HG02973 (cell line): ENCODE measurements around the gene PPIE.
"Not testable (repeated sequence)": the region's sequence is repeated elsewhere in the genome, so short reads cannot be mapped to it uniquely, and the experiment has no call there.

Experiments
- ATAC-seq: cut with Tn5 transposase; IDR thresholded peaks from one replicate; pipeline ENCODE4 v1.9.1; 2021; ENCODE audit warnings: moderate library complexity; ENCODE audit not compliant: unreplicated experiment

Gene PPIE

GRCh38 chr1:39757501-39757900, 18.8 kb downstream of the PPIE start:
- no peak for ATAC-seq

GRCh38 chr1:39758556-39759435, 20.1 kb downstream of the PPIE start:
- no peak for ATAC-seq

- ATAC-seq: no peak
These were observed 20.7 kb downstream of the PPIE start for GRCh38 chr1:39759436-39759726.

GRCh38 chr1:39760074-39761008, 21.7 kb downstream of the PPIE start:
- ATAC-seq: no peak

- ATAC-seq: no peak
These were observed 22.3 kb downstream of the PPIE start for GRCh38 chr1:39761016-39761415.

- ATAC-seq: no peak
These were observed 23.0 kb downstream of the PPIE start for GRCh38 chr1:39761557-39762260.

GRCh38 chr1:39762550-39763540, 24.2 kb downstream of the PPIE start:
- ATAC-seq: no peak

GRCh38 chr1:39763619-39764374, 25.1 kb downstream of the PPIE start:
- not testable (repeated sequence) for ATAC-seq

GRCh38 chr1:39764512-39764911, 25.8 kb downstream of the PPIE start:
- ATAC-seq: not testable (repeated sequence)

- ATAC-seq: not testable (repeated sequence)
These were observed 27.8 kb downstream of the PPIE start for GRCh38 chr1:39766466-39766865.

GRCh38 chr1:39769502-39769901, 30.8 kb downstream of the PPIE start:
- not testable (repeated sequence) for ATAC-seq

GRCh38 chr1:39770100-39771021, 31.7 kb downstream of the PPIE start:
- ATAC-seq: not testable (repeated sequence)

- ATAC-seq: not testable (repeated sequence)
These were observed 32.4 kb downstream of the PPIE start, which contains the start of gene OXCT2 for GRCh38 chr1:39771022-39771532. TSS of gene OXCT2 (minus strand) at chr1:39771348. CDS start at chr1:39771255, 93 bp downstream.

GRCh38 chr1:39773369-39773979, 34.8 kb downstream of the PPIE start:
- not testable (repeated sequence) for ATAC-seq

GRCh38 chr1:39775141-39775540, 36.5 kb downstream of the PPIE start:
- ATAC-seq: not testable (repeated sequence)

GRCh38 chr1:39775676-39776399, 37.2 kb downstream of the PPIE start:
- ATAC-seq: not testable (repeated sequence)

GRCh38 chr1:39776400-39776713, 37.7 kb downstream of the PPIE start:
- no peak for ATAC-seq
